NCI-H2227 (cell line): ENCODE data around the gene CLDN17.

Experiments used
- DNase-seq: peaks from one replicate; lab custom pipeline; 2025; ENCODE audit not compliant: unreplicated experiment; lab: John Stamatoyannopoulos, UW

CLDN17 gene

DNA sequence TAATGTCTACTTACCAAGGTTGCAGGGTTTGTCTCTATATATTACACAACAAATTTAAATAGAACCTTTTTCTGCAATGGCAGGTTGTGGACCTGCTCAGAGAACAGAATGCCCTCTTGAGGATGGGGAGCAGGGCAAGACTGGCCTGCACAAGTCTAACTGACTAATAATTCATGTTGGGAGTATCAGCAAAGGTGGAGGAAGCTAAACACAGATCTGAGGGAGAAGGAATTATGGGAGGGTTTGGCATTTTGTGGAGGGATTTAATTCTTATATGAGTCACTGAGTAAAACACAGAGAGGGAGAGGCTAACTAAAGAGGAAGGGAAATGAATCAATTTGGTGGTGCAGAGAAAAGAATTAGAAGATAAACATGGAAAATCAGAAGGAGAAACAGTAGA is 40.0 kb downstream of the CLDN17 start:
- no peak for DNase-seq

GRCh38 chr21:30117631-30118030 is 49.0 kb downstream of the CLDN17 start:
- DNase-seq: no peak

DNA sequence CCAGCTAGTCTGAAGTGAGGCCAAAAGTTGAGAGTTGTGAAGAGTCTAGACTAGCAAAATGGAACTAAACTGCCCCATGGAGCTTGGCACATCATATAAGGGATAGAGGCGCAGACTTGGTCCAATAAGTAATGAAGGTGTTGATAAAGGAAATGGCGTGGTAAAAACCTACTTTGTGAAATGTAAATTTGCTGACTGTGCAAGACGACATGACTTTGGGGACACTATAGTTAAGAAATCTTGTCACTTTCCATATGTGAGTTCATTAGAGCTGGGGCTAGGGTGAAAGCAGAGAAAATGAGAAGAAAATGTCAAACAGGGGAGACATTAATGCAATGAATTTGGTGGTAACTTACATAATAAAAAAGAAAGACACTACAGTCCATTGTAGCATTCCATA is 50.1 kb downstream of the CLDN17 start:
- no peak for DNase-seq
